ENCODE measurements around the gene GNG7. TPM values are rescaled to one million over a fixed set of nuclear protein-coding genes. Genes with fewer than 3 reads are reported as not detected.
A peak's percentile ranks its signal among the peaks of the same experiment; 100 is the strongest.
"Not testable (repeated sequence)": the region's sequence is repeated elsewhere in the genome, so short reads cannot be mapped to it uniquely, and the experiment has no call there.

Gene GNG7
- total RNA-seq, 4 donors from 2014 or later = 2.1 to 4.3 (median 3.0) TPM

GRCh38 chr19:2497186-2497585 lies 205.3 kb downstream of the GNG7 start:
- H3K4me1 ChIP-seq = peaks cover 39% of the 10 kb centered on the region
- no peak for DNase-seq (ENCODE audit: low spot score in 2 of 2)
- H3K27ac ChIP-seq = no peak overlapping the region
- no peak for TF ChIP-seq EP300 (IDR thresholded peaks at IDR 0.05)
- TF ChIP-seq CTCF (IDR thresholded peaks at IDR 0.05) = no peak
- no peak for TF ChIP-seq POLR2AphosphoS5 (IDR thresholded peaks at IDR 0.05)
- TF ChIP-seq POLR2A (IDR thresholded peaks at IDR 0.05) = no peak
- no peaks in the 10 kb centered on the region for H3K9me3 ChIP-seq
- WGBS = 94% methylated on average over 8 of the region's 10 CpGs
- no peaks in the 10 kb centered on the region for H3K27me3 ChIP-seq
- no peaks in the 10 kb centered on the region for H3K36me3 ChIP-seq
- H3K4me3 ChIP-seq = no peak overlapping the region

DNA sequence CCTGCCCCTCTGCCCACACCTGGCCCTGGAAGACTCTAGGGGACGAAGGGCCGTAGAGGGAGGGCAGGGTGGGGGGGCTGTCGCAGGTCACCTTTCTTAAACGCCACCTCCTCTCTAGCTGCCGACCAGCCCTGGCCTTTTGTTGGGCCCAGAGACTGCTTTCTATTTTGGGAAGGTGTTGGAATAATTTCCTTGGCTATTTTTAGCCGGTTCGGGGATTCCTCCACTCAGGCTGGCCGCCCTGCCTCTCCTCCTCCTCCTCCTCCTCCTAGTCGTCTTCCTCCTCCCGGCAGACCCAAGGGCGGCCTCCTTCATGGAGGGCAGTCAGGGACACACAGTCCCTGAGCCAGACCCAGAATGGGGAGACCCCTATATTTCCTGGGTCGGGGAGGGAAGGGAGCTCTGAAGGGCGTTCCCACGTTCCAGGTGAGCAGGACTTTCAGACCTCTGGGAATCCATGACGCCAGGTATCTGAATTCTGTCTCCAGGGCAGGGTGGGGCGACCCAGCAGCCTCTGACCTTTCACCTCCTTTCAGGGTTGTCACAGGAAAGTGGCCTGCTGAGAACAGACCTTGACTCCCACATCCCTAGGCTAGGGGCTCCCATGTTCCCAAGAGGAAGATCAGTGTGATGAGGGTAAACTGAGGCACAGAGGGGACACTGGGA lies 206.7 kb downstream of the GNG7 start:
- H3K27ac ChIP-seq = peak overlapping the region; percentile 80
- H3K4me1 ChIP-seq = peaks cover 48% of the 10 kb centered on the region
- H3K27me3 ChIP-seq = no peaks in the 10 kb centered on the region
- peak overlapping the region; percentile 46 for H3K4me3 ChIP-seq
- H3K9me3 ChIP-seq = no peaks in the 10 kb centered on the region
- H3K36me3 ChIP-seq = no peaks in the 10 kb centered on the region
- DNase-seq (ENCODE audit: low spot score in 2 of 2) = no peak
- 15% methylated on average over 15 of the region's 16 CpGs for WGBS
- no peak for TF ChIP-seq POLR2A (IDR thresholded peaks at IDR 0.05)
- TF ChIP-seq EP300 (IDR thresholded peaks at IDR 0.05) = no peak
- TF ChIP-seq POLR2AphosphoS5 (IDR thresholded peaks at IDR 0.05) = no peak
- no peak for TF ChIP-seq CTCF (IDR thresholded peaks at IDR 0.05)

- H3K4me1 ChIP-seq = peaks cover 52% of the 10 kb centered on the region
- no peaks in the 10 kb centered on the region for H3K27me3 ChIP-seq
- DNase-seq (ENCODE audit: low spot score in 2 of 2) = peak; percentile 87 to 91
- no peaks in the 10 kb centered on the region for H3K9me3 ChIP-seq
- H3K4me3 ChIP-seq = peak overlapping the region; percentile 46
- H3K36me3 ChIP-seq = no peaks in the 10 kb centered on the region
- whole genome bisulfite sequencing = 0% methylated on average over 1 of the region's 26 CpGs
- no peak for TF ChIP-seq POLR2AphosphoS5 (IDR thresholded peaks at IDR 0.05)
- TF ChIP-seq EP300 (IDR thresholded peaks at IDR 0.05) = no peak
- TF ChIP-seq POLR2A (IDR thresholded peaks at IDR 0.05) = no peak
- TF ChIP-seq CTCF (IDR thresholded peaks at IDR 0.05) = no peak
- peak overlapping the region; percentile 80 for H3K27ac ChIP-seq
Measured at GRCh38 chr19:2495130-2495641, 207.3 kb downstream of the GNG7 start.

GRCh38 chr19:2494447-2495129 lies 207.9 kb downstream of the GNG7 start:
- Histone ChIP-seq H3K36me3 (no peaks in the 10 kb centered on the region), H3K27ac (peak overlapping the region; percentile 80), H3K4me1 (peaks cover 58% of the 10 kb centered on the region), H3K27me3 (no peaks in the 10 kb centered on the region), H3K4me3 (peak overlapping the region; percentile 46), H3K9me3 (no peaks in the 10 kb centered on the region)
- TF ChIP-seq CTCF (IDR thresholded peaks at IDR 0.05) (no peak), POLR2AphosphoS5 (IDR thresholded peaks at IDR 0.05) (no peak), POLR2A (IDR thresholded peaks at IDR 0.05) (no peak), EP300 (IDR thresholded peaks at IDR 0.05) (no peak)
- peak; percentile 92 for DNase-seq (ENCODE audit: low spot score in 2 of 2)
- WGBS = under 1% methylated on average over 29 of the region's 72 CpGs

DNA sequence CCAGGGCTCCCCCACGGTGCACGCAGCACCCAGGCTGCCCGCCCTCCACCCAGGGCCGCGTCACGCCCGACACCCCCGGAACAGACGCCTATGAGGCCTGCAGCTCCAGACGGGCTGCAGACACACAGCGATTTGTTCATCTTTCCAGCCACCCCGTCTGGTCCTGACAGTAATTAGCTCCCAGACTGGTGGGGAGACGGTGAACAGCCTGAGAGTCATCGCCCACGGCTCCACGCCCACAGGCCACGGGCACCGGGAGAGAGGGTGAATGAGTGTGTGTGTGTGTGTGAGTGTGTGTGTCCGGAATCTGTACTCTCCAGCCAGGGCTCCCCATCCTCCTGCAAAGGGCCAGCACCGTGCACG lies 208.4 kb downstream of the GNG7 start:
- Histone ChIP-seq H3K9me3 (no peaks in the 10 kb centered on the region), H3K27ac (peak overlapping the region; percentile 80), H3K27me3 (no peaks in the 10 kb centered on the region), H3K36me3 (no peaks in the 10 kb centered on the region), H3K4me1 (peaks cover 62% of the 10 kb centered on the region), H3K4me3 (peak overlapping the region; percentile 46)
- no peak for TF ChIP-seq EP300 (IDR thresholded peaks at IDR 0.05)
- no peak for TF ChIP-seq CTCF (IDR thresholded peaks at IDR 0.05)
- TF ChIP-seq POLR2AphosphoS5 (IDR thresholded peaks at IDR 0.05) = no peak
- WGBS = 42% methylated on average over 15 of the region's 21 CpGs
- DNase-seq (ENCODE audit: low spot score in 2 of 2) = no peak

DNA sequence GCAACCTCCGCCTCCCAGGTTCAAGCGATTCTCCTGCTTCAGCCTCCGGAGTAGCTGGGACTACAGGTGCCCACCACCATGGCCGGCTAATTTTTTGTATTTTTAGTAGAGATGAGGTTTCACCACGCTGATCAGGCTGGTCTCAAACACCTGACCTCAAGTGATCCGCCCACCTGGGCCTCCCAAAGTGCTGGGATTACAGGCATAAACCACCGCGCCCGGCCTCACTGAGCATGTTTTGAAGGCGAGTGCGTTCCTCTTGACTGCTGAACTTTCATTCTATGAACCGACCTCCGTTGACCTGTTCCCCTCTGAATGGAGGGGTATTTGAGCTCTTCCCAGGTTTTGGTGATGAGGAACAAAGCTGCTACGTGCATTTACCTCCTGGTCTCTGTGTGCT lies 209.0 kb downstream of the GNG7 start:
- peaks cover 67% of the 10 kb centered on the region for H3K4me1 ChIP-seq
- H3K27ac ChIP-seq = not testable (repeated sequence)
- WGBS = 89% methylated on average over 14 of the region's 14 CpGs

More for the DNA sequence above, 209.0 kb downstream of the GNG7 start:
- H3K36me3 ChIP-seq; H3K9me3 ChIP-seq; H3K27me3 ChIP-seq; H3K4me3 ChIP-seq; DNase-seq (ENCODE audit: low spot score in 2 of 2): not testable (repeated sequence)

Data from suprapubic skin (tissue), 4 donors.